HEK293T (cell line): ENCODE measurements around the gene DDX46.

Source experiments
- FOXA1 ChIP-seq: fragments of 450-650 bp; IDR thresholded peaks from 2 replicates; pipeline ENCODE4 v1.6.1; 2016; ENCODE audit warnings: mild to moderate bottlenecking
- FOXM1 ChIP-seq: fragments of 450-650 bp; IDR thresholded peaks from 2 replicates; pipeline ENCODE4 v1.6.1; 2017; ENCODE audit warnings: mild to moderate bottlenecking, borderline replicate concordance
- HDGF ChIP-seq: fragments of 450-650 bp; IDR thresholded peaks from 2 replicates; pipeline ENCODE4 v1.6.1; 2017; ENCODE audit warnings: antibody characterized with exemption, borderline replicate concordance
- L3MBTL2 ChIP-seq: fragments of 450-650 bp; conservative IDR thresholded peaks from 2 replicates; pipeline ENCODE4 v1.6.1; 2016; ENCODE audit warnings: mild to moderate bottlenecking
- LEF1 ChIP-seq: fragments of 450-650 bp; IDR thresholded peaks from 2 replicates; pipeline ENCODE4 v1.6.1; 2017; ENCODE audit warnings: mild to moderate bottlenecking, borderline replicate concordance
- SP1 ChIP-seq: fragments of 450-650 bp; IDR thresholded peaks from 2 replicates; pipeline ENCODE4 v1.6.1; 2017
- TARDBP ChIP-seq: fragments of 450-650 bp; IDR thresholded peaks from 2 replicates; pipeline ENCODE4 v1.6.1; 2016
- ZNF384 ChIP-seq: fragments of 450-650 bp; IDR thresholded peaks from 2 replicates; pipeline ENCODE4 v1.6.1; 2016

GRCh38 chr5:134803821-134804220 lies 45.2 kb downstream of the DDX46 start:
- TF ChIP-seq FOXM1 = no peak
- TF ChIP-seq FOXA1 = no peak
- TF ChIP-seq SP1 = no peak
- no peak for TF ChIP-seq LEF1
- no peak for TF ChIP-seq TARDBP
- no peak for TF ChIP-seq L3MBTL2
- TF ChIP-seq ZNF384 = no peak
- no peak for TF ChIP-seq HDGF
